T47D (cell line): ENCODE measurements around the gene SAXO1.

Experiments used
- DNase-seq, 2 experiments: peaks; one replicate each; pipeline versions ENCODE4 v3.0.0 to v3.0.0-alpha.2; 2011 to 2012; ENCODE audit warnings: low read depth in 1 of 2, low spot score in 1 of 2
- JUND ChIP-seq: IDR thresholded peaks from 2 replicates; pipeline ENCODE4 v1.6.1; 2012; ENCODE audit warnings: low read depth
- in situ Hi-C: cut with HindIII; loops from 2 replicates; pipeline ENCODE4 v1.10.0; 2016; ENCODE audit warnings: low sequenced_read_pairs, low pct_unique_long_range_greater_than_20kb

SAXO1 gene

DNA sequence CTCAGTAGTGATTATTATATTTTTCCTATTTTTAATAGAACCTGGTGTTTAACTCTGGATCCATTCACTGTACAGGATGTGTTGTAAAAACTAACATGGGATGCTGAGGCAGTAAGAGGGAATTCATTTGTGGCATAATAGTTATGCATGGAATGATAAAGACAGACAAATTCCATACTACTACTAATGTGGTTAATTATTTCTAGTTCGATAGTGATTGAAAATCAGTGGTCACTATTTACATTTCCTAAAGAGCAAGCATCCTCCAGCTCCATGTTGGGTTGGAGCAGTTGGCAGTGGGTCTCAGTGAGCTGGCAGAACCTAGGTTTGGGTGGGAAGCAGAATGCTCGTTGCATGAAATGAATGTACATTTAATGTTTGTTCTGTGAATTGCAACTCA lies 122.6 kb downstream of the SAXO1 start:
- TF ChIP-seq JUND = no peak
- in situ Hi-C loops = no loop called here
- no peak for DNase-seq

DNA sequence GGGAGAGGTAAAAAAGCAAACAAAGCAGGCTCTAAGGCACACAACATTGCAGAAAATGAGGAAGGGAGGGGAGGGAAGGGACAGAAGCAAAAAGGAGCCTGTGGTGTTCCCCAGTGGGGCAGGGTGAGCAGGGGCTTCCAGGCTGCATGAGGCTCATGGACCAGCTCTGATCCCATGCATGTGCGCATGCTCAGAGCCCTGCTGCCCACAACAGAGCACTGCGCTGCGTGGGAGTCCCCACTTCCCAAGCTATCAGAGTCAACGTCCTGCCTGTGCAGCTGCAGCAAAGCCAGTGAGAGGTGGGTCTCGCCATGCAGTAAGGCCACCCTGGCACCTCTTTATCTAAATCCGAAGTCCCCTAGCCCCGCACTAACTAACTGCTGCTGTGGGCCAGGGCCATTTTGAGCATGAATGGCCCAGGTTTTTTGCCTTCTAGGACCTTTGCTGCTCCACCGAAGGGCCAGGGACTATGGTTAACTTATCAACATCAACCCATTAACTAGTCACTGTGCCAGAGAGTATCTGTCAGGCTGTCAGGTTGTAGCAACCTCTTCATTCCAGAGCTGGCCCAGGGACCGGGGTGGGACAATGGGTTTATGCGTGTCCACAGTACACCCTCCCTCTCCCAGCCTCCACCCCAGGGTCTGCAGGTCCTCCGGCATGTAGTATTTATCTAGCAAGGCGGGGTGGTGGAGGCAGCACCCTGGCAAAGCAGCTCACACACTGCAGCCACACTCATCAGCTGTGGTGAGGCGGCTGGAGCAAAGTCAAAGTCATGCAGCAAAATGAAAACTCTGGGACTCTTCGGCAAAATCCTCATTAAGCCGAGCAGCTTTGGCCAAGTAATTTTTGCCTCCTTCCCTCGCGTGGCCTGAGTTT lies 123.6 kb downstream of the SAXO1 start:
- in situ Hi-C loops = no loop called here
- TF ChIP-seq JUND = no peak
- DNase-seq = no peak

DNA sequence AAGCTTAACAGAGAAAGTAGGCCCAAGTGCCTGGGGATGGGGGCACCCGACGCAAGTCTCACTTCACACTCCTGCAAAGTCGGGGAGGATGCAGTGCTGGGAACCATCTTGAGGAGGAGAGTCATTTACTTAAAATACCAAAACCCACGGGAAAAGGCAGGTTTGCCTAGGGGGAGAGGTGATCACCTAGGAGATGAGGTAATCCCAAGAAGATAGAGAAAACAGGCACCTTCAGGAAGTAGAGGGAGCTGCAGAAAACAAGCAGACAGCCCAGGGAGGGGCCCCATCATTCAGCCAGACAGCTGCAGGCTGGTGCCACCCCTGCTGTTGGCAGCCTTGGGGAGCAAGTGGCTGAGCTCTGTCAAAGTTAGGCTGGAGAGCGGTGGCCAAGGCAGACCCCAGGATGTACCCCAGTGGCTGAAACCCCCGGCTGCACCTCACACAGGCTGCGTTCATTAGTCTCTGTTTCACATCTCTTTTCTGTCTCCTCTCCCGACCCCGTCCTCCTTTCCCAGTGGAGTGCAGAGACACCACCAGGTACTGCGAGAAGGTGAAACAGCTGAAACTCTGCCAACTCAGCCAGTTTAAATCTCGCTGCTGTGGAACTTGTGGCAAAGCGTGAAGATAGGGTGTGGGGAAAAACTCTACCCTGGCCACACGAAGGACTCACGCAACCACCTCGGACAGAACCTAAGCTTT lies 124.9 kb downstream of the SAXO1 start:
- no peak for TF ChIP-seq JUND
- DNase-seq = no peak
- in situ Hi-C loops = no loop called here

DNA sequence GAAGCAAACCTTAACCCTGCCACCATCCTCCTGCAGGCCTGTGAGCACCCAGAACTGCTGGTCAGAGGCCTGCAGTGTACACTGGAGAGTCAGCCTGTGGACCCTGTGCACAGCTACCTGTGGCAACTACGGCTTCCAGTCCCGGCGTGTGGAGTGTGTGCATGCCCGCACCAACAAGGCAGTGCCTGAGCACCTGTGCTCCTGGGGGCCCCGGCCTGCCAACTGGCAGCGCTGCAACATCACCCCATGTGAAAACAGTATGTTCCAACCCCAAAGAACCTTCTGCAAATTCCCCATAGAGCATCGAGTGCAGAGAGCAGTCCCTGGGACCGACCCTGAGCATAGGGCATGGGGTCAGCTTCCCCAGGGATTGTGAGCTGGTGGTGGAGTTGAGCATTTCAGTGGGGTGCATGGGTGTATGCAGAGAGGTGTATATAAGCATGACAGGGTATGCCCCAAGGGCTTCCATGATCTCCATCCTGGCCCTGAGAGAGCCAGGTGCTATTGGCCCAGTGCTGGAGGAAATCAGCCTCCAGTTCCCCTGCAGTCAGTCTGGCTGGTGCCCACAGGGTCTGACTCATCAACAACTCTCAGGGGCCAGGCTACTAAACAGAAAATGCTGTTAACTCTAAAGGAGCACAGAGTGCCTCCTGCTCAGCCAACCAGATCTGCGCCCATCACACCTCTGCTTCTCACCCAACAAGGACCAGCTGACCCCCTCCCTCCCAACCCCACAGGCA lies 126.2 kb downstream of the SAXO1 start:
- no peak for TF ChIP-seq JUND
- DNase-seq = no peak
- in situ Hi-C loops = no loop called here

DNA sequence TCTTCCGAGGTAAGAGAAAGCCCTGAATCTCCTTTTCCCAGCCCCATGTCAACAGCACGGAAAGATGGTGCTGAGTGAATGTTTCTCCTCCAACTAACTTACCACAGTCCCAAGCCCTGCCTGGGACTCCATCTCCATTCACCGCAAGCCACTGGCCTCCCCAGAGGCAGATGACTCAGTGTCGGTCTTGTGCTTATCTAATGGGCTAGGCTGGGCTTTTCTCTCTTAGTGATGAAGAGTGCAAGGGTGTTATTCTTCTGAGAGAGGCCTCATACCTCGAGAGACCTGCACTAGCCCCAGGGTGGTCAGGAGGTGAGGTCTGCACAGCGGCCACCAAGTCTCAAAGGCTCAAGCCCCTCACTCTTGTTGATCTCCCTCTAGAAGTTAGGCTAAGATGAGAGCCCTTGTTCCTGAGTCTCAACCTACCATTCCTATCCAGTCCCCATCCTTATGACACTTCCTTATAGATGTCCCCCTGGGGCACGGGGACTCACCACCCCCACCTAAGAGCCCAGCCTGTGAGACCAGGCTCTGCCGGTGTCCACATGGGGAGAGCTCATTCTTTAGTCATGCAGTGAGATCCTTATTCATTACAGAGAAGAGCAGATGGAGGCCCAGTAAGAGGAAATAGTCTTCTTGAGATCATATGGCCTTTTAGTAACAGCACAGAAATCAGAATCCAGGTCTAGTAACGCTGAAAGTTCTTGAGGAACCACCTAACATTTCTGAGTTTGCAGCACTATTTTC lies 127.0 kb downstream of the SAXO1 start:
- in situ Hi-C loops = no loop called here
- no peak for TF ChIP-seq JUND
- no peak for DNase-seq

DNA sequence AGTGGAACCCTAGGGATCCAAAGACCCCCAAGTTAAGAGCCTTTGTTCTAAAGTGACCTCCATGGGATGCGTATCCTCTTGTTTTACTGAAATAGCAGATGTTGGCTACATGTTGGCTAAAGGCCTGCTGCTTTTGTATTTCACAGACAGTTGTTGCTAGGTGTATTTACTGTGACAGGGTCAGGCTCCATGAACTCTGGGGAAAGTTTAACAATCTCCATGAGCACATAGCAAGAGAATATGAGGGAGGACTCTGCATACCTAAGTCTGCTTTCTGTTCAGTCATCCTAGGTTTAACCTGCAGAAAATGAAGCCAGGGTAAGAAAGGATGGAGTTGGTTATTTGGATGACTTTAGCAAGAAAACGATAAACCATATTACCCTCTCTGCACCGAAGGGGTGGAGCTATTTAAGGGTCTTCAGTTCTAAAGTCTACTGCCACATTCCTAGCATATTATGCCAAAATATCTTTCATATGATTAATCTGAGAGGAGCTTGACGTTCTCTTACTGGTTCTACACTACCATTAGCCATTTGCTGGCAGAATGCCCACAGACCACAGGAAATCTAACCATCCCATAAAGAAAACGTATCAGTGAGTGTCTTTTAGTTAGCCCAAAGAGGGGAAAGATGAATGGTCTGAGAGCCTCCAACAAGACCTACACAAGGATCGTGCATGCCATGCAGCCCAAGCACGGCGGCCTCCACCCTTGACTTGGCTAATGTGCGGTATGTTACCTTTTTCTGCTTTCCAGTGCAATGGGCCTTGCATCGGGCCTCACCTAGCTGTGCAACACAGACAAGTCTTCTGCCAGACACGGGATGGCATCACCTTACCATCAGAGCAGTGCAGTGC lies 127.8 kb downstream of the SAXO1 start:
- no peak for TF ChIP-seq JUND
- in situ Hi-C loops = no loop called here
- DNase-seq = no peak

DNA sequence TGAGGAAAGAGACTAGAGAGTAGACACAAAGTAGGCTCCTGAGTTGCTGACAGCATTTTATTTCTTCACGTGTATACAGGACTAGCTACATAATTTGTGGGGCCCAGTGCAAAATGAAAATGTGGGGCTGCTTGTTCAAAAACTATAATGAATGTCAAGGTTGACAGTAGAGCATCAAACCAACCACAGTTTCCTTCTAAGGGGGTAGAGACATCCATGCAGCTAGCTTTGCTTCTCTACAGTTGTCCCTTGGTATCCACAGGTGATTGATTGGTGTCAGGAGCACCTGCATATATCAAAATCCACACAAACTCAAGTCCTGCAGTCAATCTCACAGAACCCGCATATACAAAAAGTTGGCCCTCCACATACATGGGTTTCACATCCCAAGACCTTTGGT lies 129.6 kb downstream of the SAXO1 start:
- no peak for TF ChIP-seq JUND
- in situ Hi-C loops = no loop called here
- DNase-seq = no peak

DNA sequence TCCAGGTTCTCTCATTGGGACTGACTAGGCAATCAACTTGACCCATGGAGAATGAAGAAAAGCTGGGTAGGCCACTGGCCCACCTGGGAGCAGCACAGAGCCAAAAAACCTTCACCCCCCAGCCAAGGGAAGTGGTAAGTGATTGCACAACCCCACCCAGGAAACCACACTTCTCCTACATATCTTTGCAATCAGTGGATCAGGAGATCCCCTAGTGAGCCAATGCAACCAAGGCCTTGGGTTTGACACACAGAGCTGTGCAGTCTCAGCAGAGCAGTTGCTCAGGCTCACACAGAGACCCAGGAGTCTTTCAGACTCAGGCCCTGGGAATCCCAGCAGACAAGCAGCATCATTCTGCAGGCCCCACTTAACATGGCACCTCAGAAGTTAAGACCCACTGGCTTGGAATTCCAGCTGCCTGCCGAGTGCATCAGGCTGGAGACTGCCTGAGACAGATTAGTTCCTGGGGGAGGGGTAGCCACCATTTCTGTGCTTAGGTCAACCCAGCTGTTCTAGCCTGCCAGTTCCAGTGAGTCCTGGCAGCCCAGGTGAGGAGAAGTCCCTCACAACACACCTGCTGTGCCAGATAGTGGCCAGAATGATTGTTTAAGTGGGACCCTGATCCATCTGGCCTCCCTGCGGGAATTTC lies 136.4 kb downstream of the SAXO1 start:
- TF ChIP-seq JUND = no peak
- no peak for DNase-seq
- in situ Hi-C loops = no loop called here

DNA sequence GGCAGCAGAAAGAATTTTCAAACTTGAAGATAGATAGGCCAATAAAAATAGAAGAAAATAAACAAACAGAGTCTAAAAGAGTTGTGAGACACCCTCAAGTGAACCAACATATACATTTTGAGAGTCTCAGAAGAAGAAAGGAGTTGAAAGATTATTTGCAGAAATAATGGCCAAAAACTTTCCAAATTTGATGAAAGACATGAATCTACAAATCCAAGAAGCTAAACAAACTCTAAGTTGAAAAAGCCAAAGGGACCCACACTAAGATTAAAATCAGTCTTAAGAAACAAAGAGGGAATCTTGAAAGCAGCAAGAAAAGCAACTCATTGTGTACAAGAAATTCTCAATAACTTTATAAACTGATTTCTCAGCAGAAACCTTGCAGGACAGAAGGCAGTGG lies 137.0 kb downstream of the SAXO1 start:
- TF ChIP-seq JUND = no peak
- no peak for DNase-seq
- in situ Hi-C loops = no loop called here

DNA sequence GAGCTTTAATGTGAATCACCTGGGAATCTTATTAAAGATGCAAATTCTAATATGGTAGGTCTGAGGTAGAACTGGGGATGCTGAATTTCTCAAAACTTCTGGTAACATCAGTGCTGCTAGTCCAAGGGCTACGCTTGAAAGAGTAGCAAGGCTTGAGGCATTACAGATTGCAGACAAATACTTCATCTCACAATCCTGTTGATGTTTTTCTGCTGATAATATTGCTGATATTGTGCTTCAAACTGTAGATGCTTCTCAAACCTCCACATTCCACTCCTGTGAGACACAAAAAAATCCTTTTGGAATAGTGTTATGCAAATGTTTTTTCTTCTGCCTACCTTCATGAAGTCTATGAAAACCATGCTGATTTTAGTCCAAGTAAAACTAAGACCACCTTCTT lies 139.5 kb downstream of the SAXO1 start:
- in situ Hi-C loops = no loop called here
- no peak for TF ChIP-seq JUND
- DNase-seq = no peak

DNA sequence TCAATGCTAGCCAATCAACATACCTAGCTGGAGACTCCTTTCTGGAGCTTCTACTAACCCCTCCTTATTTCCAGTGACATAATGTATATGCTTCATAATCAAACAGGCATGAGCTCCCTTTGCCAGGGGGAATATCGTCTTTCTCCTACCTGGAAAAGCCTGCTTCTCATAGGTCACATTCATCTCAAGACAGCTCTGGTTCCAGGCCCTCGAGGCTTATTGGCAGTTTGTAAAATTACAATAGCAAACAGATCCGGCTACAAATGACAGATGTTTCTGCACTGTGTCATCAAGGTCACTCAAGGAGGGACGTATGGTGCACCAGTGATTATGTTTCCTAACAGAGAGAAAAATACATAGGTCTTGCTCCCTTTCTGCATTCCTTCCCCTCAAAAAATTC lies 140.0 kb downstream of the SAXO1 start:
- DNase-seq = no peak
- TF ChIP-seq JUND = no peak
- in situ Hi-C loops = no loop called here
